HEK293 (cell line): ENCODE results near the gene ABCC9.

Experiments used
- CTCF ChIP-seq: fragments of 450-650 bp; formaldehyde crosslinking; IDR thresholded peaks from 2 replicates; pipeline ENCODE4 v1.5.1; 2016; ENCODE audit warnings: missing biosample characterization, missing genetic modification characterization
- SCRT2 ChIP-seq: fragments of 450-650 bp; formaldehyde crosslinking; IDR thresholded peaks from 2 replicates; pipeline ENCODE4 v1.5.1; 2016; ENCODE audit warnings: missing biosample characterization, missing genetic modification characterization
- TCF7L2 ChIP-seq: IDR thresholded peaks from 2 replicates; pipeline ENCODE4 v1.6.1; 2011; ENCODE audit warnings: low read depth, mild to moderate bottlenecking, inconsistent platforms, low read length, moderate library complexity, borderline replicate concordance
- ZBTB11 ChIP-seq: fragments of 450-650 bp; formaldehyde crosslinking; conservative IDR thresholded peaks from 2 replicates; pipeline ENCODE4 v1.5.1; 2016; ENCODE audit warnings: low read depth, missing biosample characterization, missing genetic modification characterization
- ZNF513 ChIP-seq: fragments of 450-650 bp; IDR thresholded peaks from 2 replicates; pipeline ENCODE4 v1.5.1; 2018; ENCODE audit warnings: missing biosample characterization, missing genetic modification characterization

GRCh38 chr12:21949036-21949435 is 7.8 kb upstream of the ABCC9 start:
- TF ChIP-seq SCRT2, result no peak
- TF ChIP-seq ZBTB11 (tag by site-specific recombination), result no peak
- TF ChIP-seq CTCF, result no peak
- TF ChIP-seq ZNF513 (tag by site-specific recombination), result no peak
- TF ChIP-seq TCF7L2, result no peak
